NCI-H1105 (cell line): ENCODE results near the gene SMAP1.
A peak's percentile ranks its signal among the peaks of the same experiment; 100 is the strongest.

Experiments
- DNase-seq: peaks from one replicate; lab custom pipeline; 2025; lab: John Stamatoyannopoulos, UW

Gene SMAP1

DNA sequence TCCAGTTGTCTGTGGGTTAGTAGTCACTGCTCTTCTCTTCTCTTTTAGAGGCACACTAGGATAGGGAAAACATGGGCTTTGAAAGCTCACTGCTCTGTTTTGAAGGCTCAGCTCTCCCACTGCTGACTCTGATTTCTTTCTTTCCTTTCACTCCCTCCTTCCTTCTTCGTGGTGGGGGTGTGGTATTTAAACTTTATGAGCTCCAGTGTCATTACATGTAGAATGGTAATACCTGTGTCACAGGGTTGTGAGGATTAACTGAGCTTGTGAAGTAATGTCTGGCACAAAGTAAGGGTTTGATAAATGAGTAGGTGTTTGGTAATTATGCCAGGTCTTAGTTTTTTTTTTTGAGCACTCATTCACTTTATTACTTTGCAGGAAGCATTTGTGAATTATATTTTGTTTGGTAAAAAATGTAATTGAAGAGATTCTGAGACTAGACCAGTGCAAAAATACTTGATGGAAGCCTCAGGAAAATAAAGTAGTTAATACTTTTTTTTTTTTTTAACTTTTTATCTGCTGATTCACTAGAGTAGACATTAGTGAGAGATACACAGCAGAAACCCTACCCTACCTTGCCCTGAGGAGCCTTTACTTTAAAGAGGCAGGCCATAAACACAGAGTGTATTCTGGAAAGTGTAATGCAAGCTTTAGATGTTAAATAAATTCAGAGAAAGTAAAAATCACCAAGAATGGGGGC is 17.3 kb downstream of the SMAP1 start:
- no peak for DNase-seq

DNA sequence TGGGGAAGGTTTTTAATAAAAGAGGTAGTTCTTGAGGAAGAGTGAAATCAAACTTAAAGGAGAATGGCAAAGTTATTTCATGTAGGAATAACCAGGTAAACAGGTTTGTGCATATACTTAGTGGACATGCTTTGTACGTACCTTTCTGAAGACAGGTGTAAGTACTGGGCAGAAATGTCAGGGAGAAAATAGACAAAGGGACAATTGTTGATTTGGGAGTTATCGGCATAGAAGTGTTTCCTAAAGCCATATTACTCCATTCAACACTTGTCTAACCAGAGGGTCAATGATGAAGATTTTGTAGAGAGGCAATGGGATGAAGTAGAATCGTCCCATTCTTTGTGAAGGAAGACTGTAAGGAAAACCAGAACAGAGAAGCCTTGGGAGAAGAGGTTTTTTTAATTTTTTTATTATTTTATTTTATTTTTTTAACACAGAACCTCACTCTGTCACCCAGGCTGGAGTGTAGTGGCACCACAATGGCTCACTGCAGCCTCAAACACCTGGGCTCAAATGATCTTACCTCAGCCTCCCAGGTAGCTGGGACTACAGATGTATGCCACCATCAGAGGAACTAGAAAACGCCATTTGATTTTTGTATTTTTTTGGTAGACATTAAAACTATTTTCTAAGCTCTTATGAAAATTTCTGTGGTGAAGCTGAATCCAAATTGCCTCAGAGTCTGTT is 18.0 kb downstream of the SMAP1 start:
- DNase-seq = no peak

DNA sequence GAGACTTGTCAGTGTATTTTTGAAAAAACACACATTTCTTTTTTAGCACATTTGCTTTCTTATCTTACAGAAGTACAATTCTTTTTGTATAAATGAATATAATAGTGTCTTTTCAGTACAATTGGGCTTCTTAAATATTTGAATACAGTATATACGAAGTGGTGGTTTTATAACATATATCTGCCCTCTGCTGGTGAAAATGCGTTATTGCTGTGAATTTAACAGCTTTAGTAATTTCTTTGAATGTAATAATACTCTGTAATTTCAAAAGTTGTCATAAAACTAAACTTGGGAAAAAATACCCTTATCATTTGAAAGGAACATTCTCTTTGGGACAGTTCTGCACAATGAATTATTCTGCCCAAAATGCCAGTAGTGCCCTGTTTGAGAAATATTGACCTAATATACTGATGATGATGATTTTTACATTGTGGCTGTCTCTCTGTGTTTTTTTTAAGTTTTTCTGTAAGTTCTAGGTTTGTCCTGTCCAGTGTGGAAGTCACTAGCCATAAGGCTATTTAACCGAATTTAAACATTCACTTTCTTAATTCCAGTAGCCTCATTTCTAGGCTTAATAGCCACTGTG is 19.0 kb downstream of the SMAP1 start:
- DNase-seq = peak; percentile 14

DNA sequence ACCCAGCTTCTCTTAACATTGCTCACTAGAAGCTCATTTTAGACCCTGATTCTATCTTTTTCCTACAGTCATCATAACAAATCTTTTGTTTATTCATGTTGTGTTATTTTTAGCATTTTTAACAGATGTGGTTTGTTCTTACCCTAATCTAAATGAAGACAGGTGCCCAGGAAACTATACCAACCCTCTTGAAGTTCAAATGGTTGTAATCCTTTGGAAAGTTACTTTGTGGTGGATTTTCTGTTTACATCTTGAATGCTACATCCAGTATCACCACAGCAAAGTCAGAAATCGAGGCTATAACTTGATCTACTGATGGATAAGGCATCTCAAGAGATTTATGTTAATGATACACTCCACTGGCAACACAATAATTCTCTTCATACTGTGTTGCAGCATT is 26.2 kb downstream of the SMAP1 start:
- DNase-seq = no peak

DNA sequence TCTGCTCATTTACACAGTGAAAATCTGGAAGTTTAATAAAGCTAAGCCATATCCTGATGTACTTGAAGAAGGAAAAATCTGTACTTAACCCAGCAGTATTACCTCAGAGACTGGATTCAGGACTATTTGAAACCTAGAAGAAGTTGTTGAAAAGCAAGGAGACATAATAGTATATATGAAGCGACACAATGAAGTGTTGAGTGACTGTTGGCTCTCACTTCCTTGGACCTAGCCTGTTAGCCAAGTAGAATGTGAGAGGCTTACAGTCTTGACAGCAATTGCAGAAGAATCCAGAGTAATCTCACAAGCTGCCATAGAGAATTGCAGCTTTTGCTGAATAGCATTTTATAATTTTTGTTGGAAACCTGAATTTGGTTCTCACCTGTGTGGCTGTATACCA is 26.7 kb downstream of the SMAP1 start:
- DNase-seq = no peak

- DNase-seq = no peak
Measured at GRCh38 chr6:70700922-70701876, 33.5 kb downstream of the SMAP1 start.

DNA sequence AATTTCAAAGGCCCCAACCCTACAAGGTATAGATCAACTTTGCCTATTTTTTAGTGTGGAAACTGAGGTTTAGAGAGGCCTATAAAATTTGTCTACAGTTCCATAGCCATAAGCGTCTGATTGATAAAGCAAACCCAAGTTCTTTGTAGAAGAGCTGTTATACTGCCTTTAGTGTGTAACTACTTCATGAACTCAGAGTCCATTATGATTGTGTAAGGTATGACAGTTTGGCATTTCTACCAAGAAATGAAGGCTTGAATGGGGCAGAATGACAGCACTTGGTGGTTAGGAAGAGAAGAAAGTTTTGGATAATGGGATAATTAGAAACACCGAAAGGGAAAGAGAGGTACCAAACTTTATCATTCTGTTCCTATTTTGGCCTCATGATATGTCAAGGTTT is 38.1 kb downstream of the SMAP1 start:
- no peak for DNase-seq

- DNase-seq = peak; percentile 40
Measured at GRCh38 chr6:70706491-70707123, 38.9 kb downstream of the SMAP1 start.

DNA sequence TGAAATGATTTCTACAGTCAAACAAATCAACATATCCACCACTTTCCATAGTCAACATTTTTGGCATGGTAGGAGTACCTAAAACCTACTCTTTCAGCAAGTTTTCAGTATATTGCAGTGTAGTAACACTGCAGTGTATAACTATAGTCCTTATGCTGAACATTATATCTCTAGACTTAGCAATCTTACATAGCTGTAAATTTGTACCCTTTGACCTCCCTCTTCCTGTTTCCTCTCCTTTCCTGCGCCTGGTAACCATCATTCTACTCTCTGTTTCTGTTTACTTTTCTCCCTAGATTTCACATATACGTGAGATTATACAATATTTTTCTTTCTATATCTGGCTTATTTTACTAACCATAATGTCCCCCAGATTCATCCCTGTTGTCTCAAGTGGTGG is 40.2 kb downstream of the SMAP1 start:
- no peak for DNase-seq

- no peak for DNase-seq
Measured at GRCh38 chr6:70708448-70708847, 40.8 kb downstream of the SMAP1 start.

DNA sequence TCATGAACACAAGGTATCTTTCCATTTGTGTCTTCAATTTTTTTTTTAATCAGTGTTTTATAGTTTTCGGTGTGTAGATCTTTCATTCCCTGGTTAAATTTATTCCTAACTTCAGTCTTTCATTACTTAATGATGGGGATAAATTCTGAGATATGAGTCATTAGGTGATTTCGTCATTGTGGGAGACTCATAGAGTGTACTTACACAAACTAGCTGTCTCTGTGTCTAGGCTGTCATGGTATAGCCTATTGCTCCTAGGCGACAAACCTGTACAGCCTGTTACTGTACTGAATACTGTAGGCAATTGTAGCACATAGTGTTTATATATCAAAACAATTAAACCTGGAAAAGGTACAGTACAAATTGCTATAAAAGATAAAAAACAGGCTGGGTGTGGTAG is 42.1 kb downstream of the SMAP1 start:
- DNase-seq = no peak

GRCh38 chr6:70714716-70715257 is 47.1 kb downstream of the SMAP1 start:
- DNase-seq = no peak

DNA sequence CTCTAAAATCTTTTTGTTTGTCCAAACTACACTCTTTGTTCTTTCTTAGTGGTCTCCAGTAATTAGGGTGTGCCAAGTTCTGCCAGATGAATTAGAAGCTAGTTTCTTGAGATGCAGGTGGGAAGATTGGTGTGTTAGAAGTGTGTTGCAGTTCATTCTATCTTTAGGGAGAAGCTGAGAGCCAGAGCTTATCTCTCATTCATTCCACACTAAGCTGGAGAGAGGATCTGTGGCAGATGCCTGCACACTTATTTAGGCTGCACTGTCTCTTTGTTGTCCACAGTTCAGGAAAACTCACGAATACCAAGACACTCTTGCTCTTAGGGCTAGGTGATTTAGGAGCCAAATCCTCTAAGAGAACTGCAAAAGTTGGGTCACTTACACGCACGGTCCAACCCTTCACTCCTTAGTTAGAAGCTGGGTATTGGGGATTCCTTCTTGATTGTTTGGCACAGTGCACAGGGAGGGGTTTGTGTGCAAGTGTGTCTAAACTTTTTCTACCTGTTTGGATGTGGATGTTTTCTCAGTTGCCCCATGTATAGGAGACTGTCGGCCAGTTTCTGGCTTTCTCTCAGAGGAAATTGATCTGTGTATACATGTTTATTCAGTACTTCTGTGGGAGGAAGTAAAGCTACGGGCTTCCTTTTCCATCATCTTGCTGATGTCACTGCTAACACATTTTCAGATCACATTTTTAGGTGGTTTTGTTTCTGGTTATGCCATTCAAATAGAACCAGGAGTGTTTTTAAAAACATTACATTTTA is 49.5 kb downstream of the SMAP1 start:
- no peak for DNase-seq

DNA sequence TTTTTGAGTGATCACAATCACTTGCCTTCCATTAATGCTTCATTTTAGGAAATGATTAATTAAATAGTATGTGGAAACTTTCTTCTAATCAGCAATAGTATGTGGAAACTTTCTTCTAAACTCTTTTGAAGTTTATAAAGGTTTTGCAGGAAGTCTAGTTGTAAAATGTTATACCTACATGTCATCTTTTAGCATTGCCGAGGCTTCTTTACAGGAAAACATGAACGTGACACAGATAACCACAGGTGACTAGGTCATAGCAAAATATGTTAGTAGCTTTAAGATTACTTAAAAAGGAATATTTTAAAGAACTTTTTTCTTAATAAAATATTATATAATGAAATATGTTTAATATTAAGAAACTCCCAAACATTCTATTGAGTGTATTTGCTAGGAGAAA is 56.8 kb downstream of the SMAP1 start:
- no peak for DNase-seq

GRCh38 chr6:70725817-70726415 is 58.2 kb downstream of the SMAP1 start:
- DNase-seq = no peak

- no peak for DNase-seq
Measured at GRCh38 chr6:70734381-70734780, 66.7 kb downstream of the SMAP1 start.

DNA sequence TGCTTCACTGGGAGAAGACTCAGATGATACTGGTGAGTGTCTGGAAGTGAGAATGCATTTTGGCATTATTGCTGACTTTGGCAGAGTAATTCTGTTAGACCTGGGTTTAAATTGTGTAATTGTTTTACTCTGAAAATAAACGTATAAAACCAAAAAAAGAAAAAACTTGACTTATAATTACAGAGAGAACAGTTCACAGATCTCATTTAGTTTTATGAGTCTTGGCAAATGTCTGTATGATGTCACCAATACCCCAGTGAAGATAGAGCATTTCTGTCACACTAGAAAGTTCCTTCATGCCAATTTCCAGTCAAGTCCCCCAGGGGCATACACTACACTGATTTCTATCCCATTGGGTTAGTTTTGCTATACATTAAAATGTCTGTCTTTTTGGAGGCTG is 67.3 kb downstream of the SMAP1 start:
- DNase-seq = no peak

DNA sequence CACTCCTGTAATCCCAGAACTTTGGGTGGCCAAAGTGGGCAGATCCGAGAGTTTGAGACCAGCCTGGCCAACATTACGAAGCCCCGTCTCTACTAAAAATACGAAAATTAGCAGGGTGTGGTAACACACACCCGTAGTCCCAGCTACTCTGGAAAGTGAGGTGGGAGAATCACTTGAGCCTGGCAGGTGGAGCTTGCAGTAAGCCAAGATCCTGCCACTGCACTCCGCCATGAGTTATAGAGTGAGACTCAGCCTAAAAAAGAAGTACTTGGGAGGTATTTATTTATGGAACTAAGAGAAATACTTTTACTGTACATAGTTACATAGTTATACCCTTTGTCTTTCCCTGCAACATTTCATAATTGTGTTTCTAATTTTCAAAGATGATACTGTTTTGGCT is 67.8 kb downstream of the SMAP1 start:
- no peak for DNase-seq

GRCh38 chr6:70738028-70738427 is 70.3 kb downstream of the SMAP1 start:
- no peak for DNase-seq

DNA sequence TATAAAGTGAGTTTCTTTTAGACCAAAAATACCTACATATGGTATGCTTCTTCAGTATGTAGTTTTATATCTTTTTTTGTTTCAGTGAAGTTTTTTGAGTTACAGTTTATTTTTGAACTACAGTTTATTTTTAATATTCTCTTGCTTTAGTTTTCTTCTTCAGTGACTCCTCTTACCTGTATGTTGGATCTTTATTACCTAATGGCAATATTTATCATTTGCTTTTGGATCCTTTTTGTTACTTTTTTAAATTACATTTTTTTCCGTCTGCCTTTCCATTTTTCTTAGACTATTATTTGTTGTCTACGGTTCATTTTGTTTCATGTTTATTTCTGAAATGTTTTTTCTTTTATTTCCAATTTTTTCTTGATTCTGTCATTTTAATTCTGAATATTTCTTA is 71.9 kb downstream of the SMAP1 start:
- DNase-seq = no peak
